HFF-Myc (cell line): ENCODE results near the gene RAB20.
"Not testable (repeated sequence)": the region's sequence is repeated elsewhere in the genome, so short reads cannot be mapped to it uniquely, and the experiment has no call there.

Experiments
- DNase-seq: peaks from one replicate; pipeline ENCODE4 v3.0.0-alpha.2; 2011; ENCODE audit warnings: low read depth; ENCODE audit errors: extremely low read depth
- H3K4me3 ChIP-seq: replicated peaks from 2 replicates; pipeline ENCODE4 v1.5.1; 2011; ENCODE audit warnings: low read depth, mild to moderate bottlenecking, control low read depth, low read length
- CTCF ChIP-seq: IDR thresholded peaks from 2 replicates; pipeline ENCODE4 v1.5.1; 2012; ENCODE audit warnings: mild to moderate bottlenecking, low read depth, low read length, control low read depth; ENCODE audit errors: missing control alignments

Gene RAB20

DNA sequence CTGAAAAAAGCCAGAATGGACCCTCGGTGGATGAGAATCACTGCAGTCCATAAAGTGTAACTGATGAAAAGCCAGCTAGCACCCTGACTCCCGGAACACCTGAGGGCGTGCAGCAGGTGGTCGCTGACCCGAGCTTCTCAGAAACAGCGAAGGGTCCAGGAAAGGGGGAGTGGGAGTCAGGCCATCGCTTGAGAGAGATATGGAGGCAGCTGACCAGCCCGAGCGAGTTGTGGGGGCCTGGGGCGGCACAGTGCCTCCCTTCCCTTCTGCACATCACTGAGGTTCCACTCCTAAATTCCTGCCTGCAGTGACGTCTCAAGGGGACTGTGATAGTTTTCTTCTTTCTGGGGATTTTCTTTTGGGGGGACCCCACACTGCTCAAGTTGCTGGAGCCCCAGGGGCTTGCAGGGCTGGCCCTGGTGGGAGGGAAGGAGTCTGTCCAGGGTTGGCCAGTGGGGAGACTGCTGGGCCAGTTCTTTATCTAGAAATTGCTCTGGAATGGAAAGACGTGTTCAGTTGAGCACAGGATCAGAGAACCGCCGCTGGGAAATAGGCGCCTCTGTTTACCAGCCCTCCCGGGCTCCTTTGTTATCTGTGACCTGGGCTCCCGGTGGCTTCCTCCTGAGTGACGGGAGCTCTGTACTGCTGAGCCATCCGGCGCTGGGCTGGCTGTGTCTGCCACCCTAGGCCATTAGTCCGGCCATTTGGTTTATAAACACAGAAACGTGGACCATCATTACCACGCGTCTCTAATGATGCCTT is 71.3 kb downstream of the RAB20 start:
- DNase-seq: no peak
- no peak for TF ChIP-seq CTCF
- no peak overlapping the region for H3K4me3 ChIP-seq

DNA sequence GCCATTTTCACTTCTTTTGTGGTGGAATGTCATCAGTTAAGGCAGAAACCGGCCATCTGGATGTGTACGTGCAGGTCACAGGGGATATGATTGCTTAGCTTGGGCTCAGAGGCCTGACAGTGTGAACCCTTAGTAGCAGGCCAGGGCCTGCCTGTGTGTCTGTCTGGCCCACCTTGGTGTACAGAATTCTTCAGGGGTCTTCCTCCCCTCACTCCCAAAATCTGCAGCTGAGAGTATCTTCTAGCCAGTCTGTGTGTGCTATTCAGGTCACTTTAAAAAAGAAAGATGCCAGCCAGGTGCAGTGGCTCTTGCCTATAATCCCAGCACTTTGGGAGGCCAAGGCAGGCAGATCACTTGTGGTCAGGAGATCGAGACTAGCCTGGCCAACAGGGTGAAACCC is 74.6 kb downstream of the RAB20 start:
- DNase-seq, H3K4me3 ChIP-seq: not testable (repeated sequence)

GRCh38 chr13:110486061-110486715 is 75.3 kb downstream of the RAB20 start:
- H3K4me3 ChIP-seq: no peak overlapping the region
- DNase-seq: no peak
- no peak for TF ChIP-seq CTCF

- no peak overlapping the region for H3K4me3 ChIP-seq
- TF ChIP-seq CTCF: no peak
- DNase-seq: no peak
These were observed 75.9 kb downstream of the RAB20 start for GRCh38 chr13:110485604-110486003.

DNA sequence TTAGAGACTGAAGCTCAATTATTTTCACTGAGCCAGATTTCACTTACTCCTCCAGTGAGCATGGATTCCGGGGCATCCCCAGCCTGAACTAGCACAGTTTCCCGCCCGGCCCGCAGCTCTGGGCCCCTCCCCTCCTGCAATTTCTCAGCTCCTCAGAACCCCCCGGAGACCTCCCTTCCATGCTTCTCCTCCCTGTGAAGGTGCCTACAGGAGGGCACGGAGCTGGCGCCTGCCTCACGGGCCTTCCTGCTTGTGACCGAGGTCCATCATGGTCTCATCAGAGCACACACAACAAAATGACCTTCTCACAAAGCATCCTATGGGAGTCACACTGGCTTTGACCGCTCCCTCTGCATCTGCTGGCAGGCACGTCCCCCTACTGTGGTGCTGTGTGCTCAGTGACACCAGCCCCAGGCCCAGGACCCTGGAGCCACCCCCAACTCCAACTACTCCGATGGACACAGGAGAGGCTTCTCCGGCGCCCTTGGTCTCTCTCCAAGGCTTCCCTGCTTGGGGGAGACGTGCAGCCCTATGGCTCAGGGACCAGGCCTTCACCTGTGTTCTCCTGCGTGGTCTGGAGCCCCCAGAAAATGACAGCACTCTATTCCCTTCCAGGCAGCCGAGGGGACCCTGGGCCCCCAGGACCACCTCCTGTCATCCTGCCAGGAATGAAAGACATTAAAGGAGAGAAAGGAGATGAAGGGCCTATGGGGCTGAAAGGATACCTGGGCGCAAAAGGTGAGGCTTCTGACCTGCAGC is 77.1 kb downstream of the RAB20 start:
- no peak overlapping the region for H3K4me3 ChIP-seq
- no peak for DNase-seq
- no peak for TF ChIP-seq CTCF

- TF ChIP-seq CTCF: no peak
- no peak overlapping the region for H3K4me3 ChIP-seq
- DNase-seq: no peak
These were observed 78.0 kb downstream of the RAB20 start for GRCh38 chr13:110483386-110483968.

GRCh38 chr13:110480161-110480560 is 81.4 kb downstream of the RAB20 start:
- no peak for DNase-seq
- H3K4me3 ChIP-seq: no peak overlapping the region
- no peak for TF ChIP-seq CTCF
